ENCODE data around the gene D2HGDH.

D2HGDH gene

DNA sequence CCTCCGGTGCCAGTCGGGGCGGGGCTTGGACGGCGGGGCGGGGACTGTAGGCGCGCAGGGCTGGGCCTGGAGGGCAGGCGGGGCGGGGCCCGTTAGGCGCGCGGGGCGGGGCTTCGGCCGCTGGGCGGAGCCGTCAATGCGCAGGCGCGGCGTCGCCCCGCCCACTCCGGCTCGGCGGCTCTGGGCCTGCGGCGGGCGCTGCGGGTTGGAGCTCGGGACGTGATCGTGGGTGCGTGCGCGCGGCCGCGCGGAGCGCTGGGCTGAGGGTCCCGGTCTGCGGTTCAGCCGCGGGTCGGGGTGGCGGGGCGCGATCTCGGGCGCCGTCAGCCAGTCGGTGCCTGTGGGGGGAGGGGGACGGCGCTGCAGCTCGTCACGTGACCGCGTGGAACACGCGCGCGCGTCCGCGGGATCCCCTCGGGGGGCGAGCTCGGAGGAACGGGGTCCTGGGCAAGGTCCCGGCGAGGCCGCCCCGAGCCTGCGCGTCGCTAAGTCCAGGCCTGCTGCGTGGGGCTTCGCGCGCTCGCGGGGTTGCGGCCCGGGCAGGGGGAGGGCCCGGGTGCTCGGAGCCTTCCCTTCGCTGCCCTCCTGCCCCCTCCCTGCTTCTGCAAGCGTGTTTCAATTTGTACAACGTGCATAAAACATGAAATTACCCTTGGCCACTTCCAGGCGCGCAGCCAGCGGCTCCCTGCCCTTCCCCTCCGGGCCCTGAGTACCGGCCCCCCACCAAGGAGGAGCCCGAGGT is at the start of gene D2HGDH:
D2HGDH (plus strand) TSS at position 164 of the 742 bp plus-strand sequence. CDS start 595 bp downstream, outside the sequence.
- peak; percentile 76 for DNase-seq (ENCODE audit: low read depth)

DNA sequence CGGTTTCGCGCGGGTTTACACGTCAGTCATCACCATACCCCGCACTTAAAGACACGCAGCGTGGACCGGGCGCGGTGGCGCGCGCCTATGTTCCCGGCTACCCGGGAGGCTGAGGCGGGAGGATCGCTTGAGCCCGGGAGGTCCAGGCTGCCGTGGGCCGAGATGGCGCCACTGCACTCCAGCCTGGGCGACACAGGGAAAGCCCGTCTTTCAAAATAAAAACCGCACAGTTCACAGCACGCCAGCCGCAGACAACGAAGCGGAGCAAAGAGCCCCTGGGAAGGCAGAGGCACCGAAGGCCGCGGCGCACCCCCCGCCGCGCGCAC is 48.1 kb upstream of the D2HGDH start:
- DNase-seq (ENCODE audit: low read depth): no peak

GRCh38 chr2:241686650-241687425 is 47.6 kb upstream of the D2HGDH start, which contains the start of gene DTYMK:
DTYMK (minus strand) TSS chr2:241686815; CDS start chr2:241686783, 32 bp downstream.
- peak; percentile 95 for DNase-seq (ENCODE audit: low read depth)

DNA sequence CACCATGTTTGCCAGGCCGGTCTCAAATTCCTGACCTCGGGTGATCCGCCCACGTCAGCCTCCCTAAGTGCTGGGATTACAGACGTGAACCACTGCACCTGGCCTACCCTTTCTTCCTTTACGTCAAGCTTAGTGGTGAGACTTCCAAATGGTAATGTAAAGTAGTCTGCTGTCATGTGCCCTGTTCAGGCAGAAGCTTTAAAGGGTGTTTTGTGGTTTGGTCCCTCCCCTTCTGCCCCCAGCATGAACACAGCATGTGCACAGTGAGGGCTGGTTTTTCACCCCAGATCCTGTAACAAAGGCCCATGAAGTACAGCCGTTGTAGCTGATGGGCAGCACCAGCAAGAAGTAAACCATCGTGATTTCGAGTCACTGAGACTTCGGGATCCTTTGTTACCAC is 45.1 kb upstream of the D2HGDH start:
- no peak for DNase-seq (ENCODE audit: low read depth)

GRCh38 chr2:241690202-241690717 is 44.2 kb upstream of the D2HGDH start:
- no peak for DNase-seq (ENCODE audit: low read depth)

- DNase-seq (ENCODE audit: low read depth): peak; percentile 80
Observed at GRCh38 chr2:241692448-241692847, 42.0 kb upstream of the D2HGDH start.

DNA sequence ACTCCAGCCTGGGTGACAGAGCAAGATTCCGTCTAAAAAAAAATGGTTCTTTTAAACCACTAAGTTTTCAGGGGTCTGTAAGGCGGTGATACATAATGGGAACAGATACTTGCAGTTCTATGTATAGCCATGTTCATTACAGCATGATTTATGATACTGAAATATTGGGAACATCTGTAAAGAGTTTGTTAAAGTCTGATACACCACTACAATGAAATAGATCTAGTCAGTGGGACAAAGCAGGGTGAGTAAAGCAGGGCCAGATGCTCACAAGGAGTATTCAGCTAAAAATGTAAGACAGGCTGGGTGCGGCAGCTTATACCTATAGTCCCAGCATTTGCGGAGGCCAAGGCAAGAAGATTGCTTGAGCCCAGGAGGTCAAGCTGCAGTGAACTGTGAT is 38.8 kb upstream of the D2HGDH start:
- no peak for DNase-seq (ENCODE audit: low read depth)

- no peak for DNase-seq (ENCODE audit: low read depth)
Observed at GRCh38 chr2:241701149-241701398, 33.4 kb upstream of the D2HGDH start.

- DNase-seq (ENCODE audit: low read depth): peak; percentile 93
Observed at GRCh38 chr2:241701399-241702154, 32.9 kb upstream of the D2HGDH start, which contains the start of gene ING5. ING5 (plus strand) TSS chr2:241702039; CDS start chr2:241702066, 27 bp downstream.

DNA sequence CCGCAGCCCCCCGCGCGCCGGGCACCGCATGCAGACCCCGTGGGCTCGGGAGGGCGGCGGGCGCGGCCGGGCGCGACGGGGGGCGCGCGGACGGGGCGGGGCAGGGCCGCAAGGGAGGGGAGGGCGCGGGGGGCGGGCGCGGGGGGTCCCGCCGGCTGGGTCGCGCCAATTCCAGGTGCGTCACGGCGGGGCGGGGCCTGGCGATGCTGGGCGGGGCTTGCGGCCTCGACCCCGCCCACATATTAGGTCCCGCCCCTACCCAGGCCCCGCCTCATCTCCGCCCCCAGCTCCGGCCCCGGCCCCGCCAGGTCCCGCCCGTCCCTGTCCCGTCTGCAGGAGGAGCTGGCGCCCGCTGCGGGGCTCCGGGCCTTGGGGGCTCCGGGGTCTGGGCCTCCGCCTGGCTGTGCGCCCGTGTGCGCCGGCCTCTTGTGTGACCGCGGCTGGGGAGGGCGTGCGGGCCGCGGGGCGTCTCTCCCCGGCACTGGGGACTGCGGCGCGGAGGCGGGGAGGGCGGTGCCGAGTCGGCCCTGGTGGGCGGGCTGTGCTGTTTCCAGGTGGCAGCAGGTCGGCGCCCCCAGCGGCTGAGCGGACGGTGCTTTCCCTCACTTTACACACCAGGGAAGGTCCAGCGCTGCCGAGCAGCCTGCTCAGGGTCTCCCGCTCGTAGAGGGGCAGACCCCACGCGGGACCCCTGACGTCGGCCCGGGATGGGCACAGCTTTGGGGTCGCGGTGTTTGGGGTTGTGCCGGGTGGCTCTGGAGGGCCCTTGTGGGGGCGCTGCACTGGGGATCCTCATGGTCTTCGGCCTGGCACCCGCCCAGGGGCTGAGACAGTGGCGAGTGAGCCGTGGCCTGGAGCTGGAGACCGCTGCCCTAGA is 32.0 kb upstream of the D2HGDH start:
- peak; percentile 76 for DNase-seq (ENCODE audit: low read depth)

- DNase-seq (ENCODE audit: low read depth): peak; percentile 41
Observed at GRCh38 chr2:241703032-241703604, 31.3 kb upstream of the D2HGDH start.

DNA sequence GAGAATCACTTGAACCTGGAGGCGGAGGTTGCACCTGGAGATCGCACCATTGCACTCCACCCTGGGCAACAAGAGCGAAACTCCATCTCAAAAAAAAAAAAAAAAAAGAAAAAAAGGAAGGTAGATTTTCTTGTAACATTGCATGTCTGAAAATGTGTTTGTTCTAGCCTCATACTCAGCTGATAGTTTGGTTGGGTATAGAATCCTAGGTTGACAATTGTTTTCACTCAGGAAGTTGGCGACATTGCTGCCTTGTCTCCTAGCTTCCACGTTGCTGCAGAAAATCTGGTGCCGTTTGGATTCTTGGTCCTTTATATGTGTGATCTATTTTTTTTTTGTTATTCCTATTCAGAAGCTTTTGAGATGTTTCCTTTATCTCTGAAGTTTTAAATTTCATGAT is 27.9 kb upstream of the D2HGDH start:
- no peak for DNase-seq (ENCODE audit: low read depth)

DNA sequence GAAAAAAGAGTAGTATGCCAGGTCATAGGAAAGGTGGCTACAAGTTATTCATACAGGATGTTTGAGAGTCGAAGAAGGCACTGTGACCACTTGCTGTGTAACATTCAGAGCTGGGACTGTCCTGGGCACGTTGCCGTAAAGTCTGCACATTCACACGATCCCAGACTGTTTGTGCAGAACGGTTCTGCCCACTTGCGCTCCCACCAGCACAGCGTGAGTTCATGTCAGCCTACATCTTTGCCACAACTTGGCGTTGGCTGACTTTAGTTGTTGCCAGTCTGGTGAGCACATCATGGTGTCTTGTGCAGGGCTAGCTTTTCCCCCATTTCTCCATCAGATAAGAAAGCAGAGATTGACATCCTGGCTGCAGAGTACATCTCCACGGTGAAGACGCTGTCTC is 25.6 kb upstream of the D2HGDH start:
- no peak for DNase-seq (ENCODE audit: low read depth)

DNA sequence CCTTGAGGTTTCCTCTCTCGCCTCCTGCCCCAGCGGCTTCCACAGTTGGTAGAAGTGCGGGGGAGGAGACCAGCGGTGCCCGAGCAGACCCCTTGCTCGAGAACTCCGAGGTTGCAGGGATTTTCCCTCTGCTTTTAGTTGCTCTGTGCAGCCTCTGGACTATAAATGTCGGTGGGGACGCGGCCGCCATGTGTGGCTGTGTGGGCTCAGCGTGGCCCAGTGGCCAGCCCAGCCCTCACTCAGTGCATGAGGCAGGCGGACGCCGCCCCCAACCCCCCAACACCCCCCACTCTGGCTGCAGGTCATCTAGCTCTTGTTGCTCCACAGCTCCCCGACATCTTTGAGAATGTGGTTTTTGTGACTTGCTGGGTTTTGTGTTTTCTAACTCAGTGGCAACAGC is 15.3 kb upstream of the D2HGDH start:
- no peak for DNase-seq (ENCODE audit: low read depth)

GRCh38 chr2:241720099-241720498 is 14.3 kb upstream of the D2HGDH start:
- no peak for DNase-seq (ENCODE audit: low read depth)

DNA sequence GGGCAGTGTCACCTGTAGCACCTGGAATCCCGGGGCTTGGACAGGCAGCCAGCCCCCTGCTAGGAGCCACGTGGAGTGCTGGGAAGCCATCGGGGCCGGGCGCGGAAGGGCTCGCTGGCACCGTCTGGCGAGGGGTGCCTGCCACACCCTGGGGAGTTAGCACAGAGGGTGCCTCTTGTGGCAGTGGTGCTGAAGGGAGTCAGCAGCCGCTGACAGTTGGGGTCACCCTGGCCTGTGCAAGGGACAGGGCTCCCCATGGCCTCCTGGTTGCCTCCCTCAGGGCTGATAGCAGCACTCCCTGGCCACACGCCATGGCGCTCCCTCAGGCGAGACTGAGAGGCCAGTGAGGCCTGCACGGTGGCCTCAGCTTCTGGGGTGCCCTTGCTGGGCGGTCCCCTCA is 13.9 kb upstream of the D2HGDH start:
- DNase-seq (ENCODE audit: low read depth): no peak

DNA sequence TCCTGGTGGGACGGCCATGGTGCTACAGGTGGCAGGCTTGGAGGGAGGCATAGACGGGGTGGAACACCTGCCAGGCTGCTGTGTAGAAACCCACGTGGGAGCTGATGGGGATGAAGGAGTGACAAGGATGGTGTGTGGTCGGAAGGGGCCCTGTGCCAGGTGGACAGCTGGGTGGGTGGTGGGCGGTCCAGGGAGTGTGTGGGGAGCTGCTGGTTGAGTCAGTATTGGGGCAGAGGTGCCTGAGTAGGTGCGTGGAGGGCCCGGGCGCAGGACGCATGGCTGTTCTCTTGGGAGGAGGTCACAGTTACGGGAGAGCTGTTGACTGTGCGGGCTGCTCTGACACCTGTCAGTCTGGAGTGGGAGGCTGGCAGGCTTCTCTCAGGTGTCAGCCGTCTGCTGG is 12.6 kb upstream of the D2HGDH start:
- no peak for DNase-seq (ENCODE audit: low read depth)

DNA sequence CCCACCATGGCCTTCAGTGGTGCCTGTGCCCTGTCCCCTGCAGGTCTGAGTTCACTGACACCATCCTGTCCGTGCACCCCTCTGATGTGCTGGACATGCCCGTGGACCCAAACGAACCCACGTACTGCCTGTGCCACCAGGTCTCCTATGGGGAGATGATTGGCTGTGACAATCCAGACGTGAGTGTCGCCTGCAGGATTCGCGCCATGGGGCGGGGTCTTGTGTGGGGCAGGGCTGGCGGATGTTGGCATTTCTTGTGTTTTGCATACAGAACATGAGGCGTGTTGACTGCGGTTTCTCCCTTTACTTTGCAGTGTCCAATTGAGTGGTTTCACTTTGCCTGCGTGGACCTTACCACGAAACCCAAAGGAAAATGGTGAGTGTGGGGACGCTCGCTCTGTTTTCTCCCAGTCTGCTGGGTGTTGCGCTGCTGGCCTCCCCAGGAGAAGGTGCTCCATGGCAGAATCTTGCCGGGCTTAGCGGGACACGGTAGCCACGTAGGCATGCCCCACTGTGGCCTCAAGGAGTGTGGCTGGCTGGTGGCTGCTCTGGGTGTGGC is 11.5 kb upstream of the D2HGDH start:
- DNase-seq (ENCODE audit: low read depth): no peak

- DNase-seq (ENCODE audit: low read depth): no peak
Observed at GRCh38 chr2:241724259-241724974, 10.0 kb upstream of the D2HGDH start.

All from fibroblast of gingiva (primary cell).